Stimulated activated naive CD8-positive, alpha-beta T cell treated with anti-CD3 and anti-CD28 coated beads, Interleukin-15, amount 100 ng/mL, for 72 hours (primary cell): ENCODE results near the gene APPBP2.
A peak's percentile ranks its signal among the peaks of the same experiment; 100 is the strongest.

ENCODE experiments used
- ATAC-seq: fragments of 150-1000 bp; cut with Tn5 transposase; 2 replicates; pipeline ENCODE4 v1.10.0; 2021; ENCODE audit warnings: mild to moderate bottlenecking, moderate library complexity
- DNase-seq, 2 donors: peaks; one replicate each; pipeline ENCODE4 v3.0.0; 2021 to 2022
- H3K27ac Mint-ChIP-seq, 2 donors: one replicate each; pipeline ENCODE4 v1.8.0; 2022; ENCODE audit warnings: mild to moderate bottlenecking in 2 of 2, mixed read lengths in 2 of 2, moderate library complexity in 2 of 2
- H3K27me3 Mint-ChIP-seq: one replicate; pipeline ENCODE4 v1.8.0; 2022; ENCODE audit warnings: mixed read lengths
- H3K4me1 Mint-ChIP-seq: one replicate; pipeline ENCODE4 v1.8.0; 2022; ENCODE audit warnings: mild to moderate bottlenecking, mixed read lengths
- H3K4me3 Mint-ChIP-seq, 2 donors: one replicate each; pipeline ENCODE4 v1.8.0; 2022; ENCODE audit warnings: mild to moderate bottlenecking in 2 of 2, mixed read lengths in 2 of 2, moderate library complexity in 1 of 2
- H3K9me3 Mint-ChIP-seq, 2 donors: one replicate each; pipeline ENCODE4 v1.8.0; 2022; ENCODE audit warnings: mixed read lengths in 2 of 2

Gene APPBP2

GRCh38 chr17:60412701-60413100 lies 113.3 kb downstream of the APPBP2 start:
- no peaks in the 10 kb centered on the region for H3K9me3 Mint-ChIP-seq
- H3K27me3 Mint-ChIP-seq: no peaks in the 10 kb centered on the region
- ATAC-seq: no peak
- H3K4me3 Mint-ChIP-seq: no peak overlapping the region
- DNase-seq: no peak
- no peaks in the 10 kb centered on the region for H3K4me1 Mint-ChIP-seq
- no peak overlapping the region for H3K27ac Mint-ChIP-seq

GRCh38 chr17:60410001-60410400 lies 116.0 kb downstream of the APPBP2 start:
- ATAC-seq (no peak), DNase-seq (no peak)
- no peak overlapping the region for H3K4me3 Mint-ChIP-seq
- H3K4me1 Mint-ChIP-seq: no peaks in the 10 kb centered on the region
- H3K27ac Mint-ChIP-seq: no peak overlapping the region
- no peaks in the 10 kb centered on the region for H3K9me3 Mint-ChIP-seq
- H3K27me3 Mint-ChIP-seq: peaks cover 14% of the 10 kb centered on the region

- ATAC-seq (no peak), DNase-seq (no peak)
- Mint-ChIP-seq H3K4me3 (no peak overlapping the region), H3K27me3 (peaks cover 14% of the 10 kb centered on the region), H3K4me1 (no peaks in the 10 kb centered on the region), H3K9me3 (no peaks in the 10 kb centered on the region), H3K27ac (no peak overlapping the region)
These were observed 119.2 kb downstream of the APPBP2 start for GRCh38 chr17:60406887-60407286.

GRCh38 chr17:60403962-60404361 lies 122.1 kb downstream of the APPBP2 start:
- H3K9me3 Mint-ChIP-seq: no peaks in the 10 kb centered on the region
- ATAC-seq: no peak
- no peaks in the 10 kb centered on the region for H3K4me1 Mint-ChIP-seq
- no peak overlapping the region for H3K4me3 Mint-ChIP-seq
- DNase-seq: no peak
- no peak overlapping the region for H3K27ac Mint-ChIP-seq
- H3K27me3 Mint-ChIP-seq: peaks cover 14% of the 10 kb centered on the region

- ATAC-seq (no peak), DNase-seq (no peak)
- peaks cover 14% of the 10 kb centered on the region for H3K27me3 Mint-ChIP-seq
- no peak overlapping the region for H3K27ac Mint-ChIP-seq
- H3K9me3 Mint-ChIP-seq: no peaks in the 10 kb centered on the region
- no peak overlapping the region for H3K4me3 Mint-ChIP-seq
- peaks cover 3% of the 10 kb centered on the region for H3K4me1 Mint-ChIP-seq
These were observed 122.6 kb downstream of the APPBP2 start for GRCh38 chr17:60403523-60403810.

- Mint-ChIP-seq H3K27me3 (peaks cover 6% of the 10 kb centered on the region), H3K27ac (no peak overlapping the region), H3K9me3 (no peaks in the 10 kb centered on the region), H3K4me3 (no peak overlapping the region), H3K4me1 (peaks cover 14% of the 10 kb centered on the region)
- ATAC-seq: no peak
- no peak for DNase-seq
These were observed 124.2 kb downstream of the APPBP2 start for GRCh38 chr17:60401819-60402218.

GRCh38 chr17:60398227-60398959 lies 127.6 kb downstream of the APPBP2 start:
- peaks cover 34% of the 10 kb centered on the region for H3K4me1 Mint-ChIP-seq
- DNase-seq: no peak

GRCh38 chr17:60396412-60396811 lies 129.6 kb downstream of the APPBP2 start:
- Mint-ChIP-seq H3K27me3 (no peaks in the 10 kb centered on the region), H3K27ac (no peak overlapping the region), H3K9me3 (no peaks in the 10 kb centered on the region), H3K4me1 (peaks cover 40% of the 10 kb centered on the region), H3K4me3 (no peak overlapping the region)
- no peak for DNase-seq
- no peak for ATAC-seq

More at GRCh38 chr17:60398227-60398959, 127.6 kb downstream of the APPBP2 start:
- H3K9me3 Mint-ChIP-seq: no peaks in the 10 kb centered on the region
- no peak for ATAC-seq
- no peak overlapping the region for H3K4me3 Mint-ChIP-seq
- no peaks in the 10 kb centered on the region for H3K27me3 Mint-ChIP-seq
- peak overlapping the region in 1 of 2 donors; percentile 1 for H3K27ac Mint-ChIP-seq

GRCh38 chr17:60395508-60396065 lies 130.5 kb downstream of the APPBP2 start:
- peaks cover 46% of the 10 kb centered on the region for H3K4me1 Mint-ChIP-seq
- ATAC-seq (no peak), DNase-seq (no peak)
- no peak overlapping the region for H3K4me3 Mint-ChIP-seq
- H3K9me3 Mint-ChIP-seq: no peaks in the 10 kb centered on the region
- no peaks in the 10 kb centered on the region for H3K27me3 Mint-ChIP-seq
- no peak overlapping the region for H3K27ac Mint-ChIP-seq

- H3K27ac Mint-ChIP-seq: no peak overlapping the region
- H3K27me3 Mint-ChIP-seq: no peaks in the 10 kb centered on the region
- DNase-seq (no peak), ATAC-seq (no peak)
- H3K4me1 Mint-ChIP-seq: peaks cover 59% of the 10 kb centered on the region
- H3K4me3 Mint-ChIP-seq: peak overlapping the region in 1 of 2 donors; percentile 31
- H3K9me3 Mint-ChIP-seq: no peaks in the 10 kb centered on the region
These were observed 132.0 kb downstream of the APPBP2 start for GRCh38 chr17:60393840-60394723.
